Spleen (tissue), 11 donors: ENCODE data around the gene PBX1. TPM values are rescaled to one million over a fixed set of nuclear protein-coding genes. Genes with fewer than 3 reads are reported as not detected.

Experiments used
- DNase-seq: peaks from one replicate; pipeline ENCODE4 v3.0.0-alpha.2; 2020
- H3K27ac ChIP-seq, 8 donors: fragments of 200-600 bp; sonication (generic) in 7 of 8; 1 replicate in 4 of 8; 2 replicates in 4 of 8; pipeline versions ENCODE4 v1.5.0 to v1.8.0; 2016 to 2021; ENCODE audit warnings: inconsistent platforms in 4 of 8, mild to moderate bottlenecking in 4 of 8, moderate library complexity in 1 of 8
- H3K27me3 ChIP-seq, 7 donors: fragments of 200-600 bp; sonication (generic) in 6 of 7; replicated peaks in 1 of 7; 1 replicate in 4 of 7; 2 replicates in 3 of 7; pipeline versions ENCODE4 v1.5.0 to v1.8.0; 2016 to 2021; ENCODE audit warnings: inconsistent platforms in 3 of 7, mild to moderate bottlenecking in 1 of 7
- H3K36me3 ChIP-seq, 6 donors: fragments of 200-600 bp; sonication (generic) in 5 of 6; 1 replicate in 4 of 6; 2 replicates in 2 of 6; pipeline versions ENCODE4 v1.5.0 to v1.8.0; 2016 to 2021; ENCODE audit warnings: inconsistent platforms in 2 of 6
- H3K4me1 ChIP-seq, 6 donors: fragments of 200-600 bp; sonication (generic) in 5 of 6; 1 replicate in 3 of 6; 2 replicates in 3 of 6; pipeline versions ENCODE4 v1.5.0 to v1.8.0; 2016 to 2021; ENCODE audit warnings: inconsistent platforms in 3 of 6
- H3K4me3 ChIP-seq, 8 donors: fragments of 200-600 bp; sonication (generic) in 7 of 8; 1 replicate in 4 of 8; 2 replicates in 4 of 8; pipeline versions ENCODE4 v1.5.0 to v1.8.0; 2016 to 2021; ENCODE audit warnings: inconsistent platforms in 4 of 8, mild to moderate bottlenecking in 4 of 8, moderate library complexity in 2 of 8
- H3K9me3 ChIP-seq, 8 donors: fragments of 200-600 bp; sonication (generic) in 7 of 8; 1 replicate in 4 of 8; 2 replicates in 4 of 8; pipeline versions ENCODE4 v1.5.0 to v1.8.0; 2016 to 2021; ENCODE audit warnings: inconsistent platforms in 4 of 8
- POLR2A ChIP-seq, 3 donors: fragments of 450-650 bp; IDR thresholded peaks; one replicate each; pipeline ENCODE4 v1.5.1; 2017; ENCODE audit warnings: antibody characterized with exemption in 3 of 3, mild to moderate bottlenecking in 1 of 3
- POLR2AphosphoS5 ChIP-seq, 3 donors: sonication (generic); formaldehyde crosslinking; IDR thresholded peaks; one replicate each; pipeline ENCODE4 v1.5.1; 2017; ENCODE audit warnings: antibody characterized with exemption in 3 of 3
- whole genome bisulfite sequencing, 5 donors: extraction: QIAGEN DNeasy Blood & Tissue Kit in 3 of 5; methylation state at CpG; one replicate each; pipeline versions ENCODE4 v1.1.5 to v1.1.7; 2013 to 2018; 5-methylcytosine and 5-hydroxymethylcytosine counted together
- intact Hi-C: fragments of 100-400 bp; cut with DNase I; formaldehyde crosslinking; loops from one replicate; pipeline ENCODE4 v1.15.0; 2023; ENCODE audit warnings: low total_unique reads
- polyA plus RNA-seq, 3 donors: library from polyadenylated mRNA; stranded (reverse); fragments of 200-250 nt; gene quantifications; one replicate each; pipeline ENCODE4 v1.2.1, GENCODE V29; 2013
- total RNA-seq, 7 donors: library from RNA; depleted of rRNA in 3 of 7; stranded (reverse); fragments of >200 nt in 3 of 7; fragmentation: NEBNext Ultra II Directional in 4 of 7; extraction: Animal tissue kit (Norgen Biotek cat#: 25700) in 4 of 7; gene quantifications; one replicate each; pipeline versions ENCODE4 v1.1.0 to v1.2.1, GENCODE V29; 2016 to 2021
- TF ChIP-seq, protein P1 (sequence below), 11 experiments: fragments of 200-600 bp in 7 of 11; fragments of 450-650 bp in 4 of 11; sonication (generic) in 4 of 11; IDR thresholded peaks in 8 of 11; conservative IDR thresholded peaks in 3 of 11; 1 replicate in 7 of 11; 2 replicates in 4 of 11; pipeline versions ENCODE4 v1.4.0 to v1.8.0; 2016 to 2021; ENCODE audit warnings: antibody characterized with exemption in 11 of 11, inconsistent platforms in 4 of 11, mild to moderate bottlenecking in 1 of 11
- donor health status: healthy with polysubstance abuse.
- donor health status: DM: no; HTN: no; CAD: no; lungs with moderate emphysema.
- donor health status: DM: no; HTN: no; CAD: no.
- donor health status: Bipolar disorder and iron deficiency.
- donor health status: healthy.
- donor health status: DM: no; HTN: no; CAD: no.
- donor health status: DM: yes; HTN: yes; CAD: no.

The PBX1 gene
- total and polyA plus RNA-seq, 10 donors, result 3.4 to 79.5 (median 31.8) TPM

DNA sequence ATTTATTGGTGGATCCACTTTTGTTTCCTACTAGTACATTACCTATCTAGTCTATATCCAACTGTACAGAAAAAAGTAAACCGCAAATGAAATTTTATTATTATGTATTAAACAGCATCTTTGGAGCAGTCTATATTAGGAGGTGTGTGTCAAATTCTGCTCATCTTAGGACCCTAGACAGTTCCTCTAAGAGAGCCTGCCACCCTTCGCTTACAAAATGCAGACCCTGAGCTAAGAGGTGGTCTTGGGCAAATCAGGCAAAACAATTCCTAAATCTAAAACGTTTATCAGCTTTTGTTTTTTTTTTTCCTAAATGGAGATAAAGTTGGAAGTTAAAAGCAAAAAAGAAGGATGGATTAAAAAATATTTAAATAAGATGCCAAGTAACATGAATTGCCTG lies 85.3 kb downstream of the PBX1 start:
- H3K36me3 ChIP-seq, result no peaks in the 10 kb centered on the region
- intact Hi-C loops, result no loop called here
- H3K9me3 ChIP-seq, result no peaks in the 10 kb centered on the region
- peaks cover 0 to 14% (median 2%) of the 10 kb centered on the region in 6 donors for H3K4me1 ChIP-seq
- no peak for TF ChIP-seq POLR2A (IDR thresholded peaks at IDR 0.05)
- TF ChIP-seq, protein P1, sequence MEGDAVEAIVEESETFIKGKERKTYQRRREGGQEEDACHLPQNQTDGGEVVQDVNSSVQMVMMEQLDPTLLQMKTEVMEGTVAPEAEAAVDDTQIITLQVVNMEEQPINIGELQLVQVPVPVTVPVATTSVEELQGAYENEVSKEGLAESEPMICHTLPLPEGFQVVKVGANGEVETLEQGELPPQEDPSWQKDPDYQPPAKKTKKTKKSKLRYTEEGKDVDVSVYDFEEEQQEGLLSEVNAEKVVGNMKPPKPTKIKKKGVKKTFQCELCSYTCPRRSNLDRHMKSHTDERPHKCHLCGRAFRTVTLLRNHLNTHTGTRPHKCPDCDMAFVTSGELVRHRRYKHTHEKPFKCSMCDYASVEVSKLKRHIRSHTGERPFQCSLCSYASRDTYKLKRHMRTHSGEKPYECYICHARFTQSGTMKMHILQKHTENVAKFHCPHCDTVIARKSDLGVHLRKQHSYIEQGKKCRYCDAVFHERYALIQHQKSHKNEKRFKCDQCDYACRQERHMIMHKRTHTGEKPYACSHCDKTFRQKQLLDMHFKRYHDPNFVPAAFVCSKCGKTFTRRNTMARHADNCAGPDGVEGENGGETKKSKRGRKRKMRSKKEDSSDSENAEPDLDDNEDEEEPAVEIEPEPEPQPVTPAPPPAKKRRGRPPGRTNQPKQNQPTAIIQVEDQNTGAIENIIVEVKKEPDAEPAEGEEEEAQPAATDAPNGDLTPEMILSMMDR (IDR thresholded peaks at IDR 0.05 in 8 of 11, conservative IDR thresholded peaks at IDR 0.05 in 3 of 11), result no peak
- H3K27me3 ChIP-seq, result no peaks in the 10 kb centered on the region
- 74 to 87% (median 84%) methylated on average over 3 of the region's 3 CpGs for WGBS, 5 donors
- DNase-seq, result no peak
- H3K4me3 ChIP-seq, result no peak overlapping the region
- H3K27ac ChIP-seq, result no peak overlapping the region

GRCh38 chr1:164644774-164645644 lies 86.0 kb downstream of the PBX1 start:
- H3K36me3 ChIP-seq, result no peaks in the 10 kb centered on the region
- no peaks in the 10 kb centered on the region for H3K27me3 ChIP-seq
- no peak overlapping the region for H3K27ac ChIP-seq
- intact Hi-C loops, result no loop called here
- 57 to 76% (median 65%) methylated on average over 6 of the region's 6 CpGs for WGBS, 5 donors
- H3K4me1 ChIP-seq, result peaks cover 0 to 14% (median 2%) of the 10 kb centered on the region in 6 donors
- no peak for DNase-seq
- H3K4me3 ChIP-seq, result no peak overlapping the region
- TF ChIP-seq POLR2A (IDR thresholded peaks at IDR 0.05) (no peak), POLR2AphosphoS5 (IDR thresholded peaks at IDR 0.05) (no peak)
- TF ChIP-seq, protein P1 (IDR thresholded peaks at IDR 0.05 in 8 of 11, conservative IDR thresholded peaks at IDR 0.05 in 3 of 11), result no peak
- no peaks in the 10 kb centered on the region for H3K9me3 ChIP-seq

DNA sequence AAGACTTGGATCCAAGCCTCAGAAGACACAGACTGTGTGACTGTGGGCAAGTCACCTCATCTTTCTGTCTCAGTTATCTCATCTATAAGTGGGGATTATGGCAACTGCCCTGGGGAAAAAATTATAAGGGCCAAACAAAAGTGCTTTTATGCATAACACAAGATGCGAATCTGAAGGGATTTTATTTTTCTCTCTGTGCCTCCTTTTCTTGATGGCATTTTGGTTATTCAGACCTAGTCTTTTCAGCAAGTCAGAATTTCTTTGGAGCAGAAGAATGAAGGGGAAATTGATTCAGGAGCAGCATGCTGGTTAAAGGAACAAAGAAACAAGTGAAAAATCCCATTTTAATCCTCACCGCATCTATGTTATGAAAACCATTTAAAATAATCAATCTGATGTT lies 86.9 kb downstream of the PBX1 start:
- H3K4me1 ChIP-seq, result peaks cover 0 to 14% (median 2%) of the 10 kb centered on the region in 6 donors
- H3K9me3 ChIP-seq, result no peaks in the 10 kb centered on the region
- TF ChIP-seq POLR2A (IDR thresholded peaks at IDR 0.05), result no peak
- TF ChIP-seq, protein P1 (IDR thresholded peaks at IDR 0.05 in 8 of 11, conservative IDR thresholded peaks at IDR 0.05 in 3 of 11), result no peak
- no peak for TF ChIP-seq POLR2AphosphoS5 (IDR thresholded peaks at IDR 0.05)
- 92 to 100% (median 94%) methylated on average over 2 of the region's 2 CpGs for WGBS, 5 donors
- H3K27ac ChIP-seq, result no peak overlapping the region
- intact Hi-C loops, result no loop called here
- H3K27me3 ChIP-seq, result peaks cover 0 to 1% (median 0%) of the 10 kb centered on the region in 7 donors
- H3K4me3 ChIP-seq, result no peak overlapping the region
- H3K36me3 ChIP-seq, result no peaks in the 10 kb centered on the region
- DNase-seq, result no peak

DNA sequence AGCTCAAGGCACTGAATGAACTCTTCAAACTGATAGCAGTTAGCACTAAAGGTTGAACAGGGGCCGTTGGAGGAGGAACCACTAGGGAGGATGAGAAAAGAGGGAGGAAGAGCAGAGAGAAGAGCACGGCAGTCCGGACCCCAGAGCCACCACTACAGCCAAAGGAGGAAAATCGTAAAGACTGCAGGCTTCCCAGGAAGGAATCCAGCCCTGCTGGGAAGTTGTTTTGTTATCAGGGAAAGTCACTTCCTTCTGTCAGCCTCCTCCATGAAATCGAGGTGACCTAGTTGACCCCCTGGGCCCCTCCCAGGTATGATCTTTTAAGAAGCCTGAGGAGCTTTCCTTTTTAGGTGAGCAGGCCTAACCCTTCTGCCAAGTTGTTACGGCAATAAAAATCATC lies 88.2 kb downstream of the PBX1 start:
- Histone ChIP-seq H3K4me3 (no peak overlapping the region), H3K4me1 (peaks cover 0 to 17% (median 6%) of the 10 kb centered on the region in 6 donors), H3K36me3 (no peaks in the 10 kb centered on the region), H3K9me3 (no peaks in the 10 kb centered on the region), H3K27me3 (peaks cover 0 to 6% (median 0%) of the 10 kb centered on the region in 7 donors), H3K27ac (no peak overlapping the region)
- WGBS, 5 donors, result 62 to 67% (median 65%) methylated on average over 6 of the region's 6 CpGs
- intact Hi-C loops, result no loop called here
- DNase-seq, result no peak
- no peak for TF ChIP-seq POLR2AphosphoS5 (IDR thresholded peaks at IDR 0.05)
- no peak for TF ChIP-seq POLR2A (IDR thresholded peaks at IDR 0.05)
- TF ChIP-seq, protein P1 (IDR thresholded peaks at IDR 0.05 in 8 of 11, conservative IDR thresholded peaks at IDR 0.05 in 3 of 11), result no peak
